HL-60 (cell line): Measurements from ENCODE around the gene ANKS1A.

Source experiments
- GABPA ChIP-seq: IDR thresholded peaks from 2 replicates; pipeline ENCODE4 v1.6.1; 2012; ENCODE audit warnings: low read depth
- POLR2AphosphoS5 ChIP-seq: IDR thresholded peaks from 2 replicates; pipeline ENCODE4 v1.6.1; 2012; ENCODE audit warnings: low read depth
- SPI1 ChIP-seq: IDR thresholded peaks from 2 replicates; pipeline ENCODE4 v1.6.1; 2012; ENCODE audit warnings: low read depth, mild to moderate bottlenecking, borderline replicate concordance
- TF ChIP-seq, protein P1 (sequence below): IDR thresholded peaks from one replicate; pipeline ENCODE4 v1.5.1; 2011; ENCODE audit warnings: low read length, control low read depth, inconsistent platforms; ENCODE audit not compliant: insufficient read depth
- TF ChIP-seq, protein P2 (sequence below): IDR thresholded peaks from 2 replicates; pipeline ENCODE4 v1.6.1; 2012; ENCODE audit warnings: low read depth; ENCODE audit not compliant: insufficient replicate concordance

DNA sequence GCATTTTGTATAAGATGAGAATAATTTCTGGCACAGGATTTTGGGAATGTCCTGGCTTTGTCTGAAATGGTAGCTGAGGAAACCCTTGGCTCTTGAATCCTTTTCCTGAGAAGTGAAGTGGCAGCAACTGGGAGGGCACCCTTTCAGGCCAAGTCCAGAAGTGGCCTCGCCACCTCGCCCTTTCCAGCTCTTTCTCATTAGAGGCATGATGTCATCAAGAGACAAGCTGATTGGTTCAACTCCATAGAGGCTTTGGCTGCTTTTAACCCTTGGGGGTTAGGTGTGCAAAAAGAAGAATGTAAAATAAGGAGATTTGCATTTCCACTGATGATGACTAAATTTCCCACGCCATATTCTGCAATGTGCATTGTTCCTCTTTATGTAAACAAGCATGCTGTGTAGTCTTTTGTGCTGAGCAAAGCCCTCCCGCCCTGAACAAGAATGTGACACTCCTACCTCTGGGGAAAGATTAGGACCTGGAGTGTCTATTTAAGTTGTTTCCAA lies 135.5 kb downstream of the ANKS1A start:
- TF ChIP-seq, protein P1, sequence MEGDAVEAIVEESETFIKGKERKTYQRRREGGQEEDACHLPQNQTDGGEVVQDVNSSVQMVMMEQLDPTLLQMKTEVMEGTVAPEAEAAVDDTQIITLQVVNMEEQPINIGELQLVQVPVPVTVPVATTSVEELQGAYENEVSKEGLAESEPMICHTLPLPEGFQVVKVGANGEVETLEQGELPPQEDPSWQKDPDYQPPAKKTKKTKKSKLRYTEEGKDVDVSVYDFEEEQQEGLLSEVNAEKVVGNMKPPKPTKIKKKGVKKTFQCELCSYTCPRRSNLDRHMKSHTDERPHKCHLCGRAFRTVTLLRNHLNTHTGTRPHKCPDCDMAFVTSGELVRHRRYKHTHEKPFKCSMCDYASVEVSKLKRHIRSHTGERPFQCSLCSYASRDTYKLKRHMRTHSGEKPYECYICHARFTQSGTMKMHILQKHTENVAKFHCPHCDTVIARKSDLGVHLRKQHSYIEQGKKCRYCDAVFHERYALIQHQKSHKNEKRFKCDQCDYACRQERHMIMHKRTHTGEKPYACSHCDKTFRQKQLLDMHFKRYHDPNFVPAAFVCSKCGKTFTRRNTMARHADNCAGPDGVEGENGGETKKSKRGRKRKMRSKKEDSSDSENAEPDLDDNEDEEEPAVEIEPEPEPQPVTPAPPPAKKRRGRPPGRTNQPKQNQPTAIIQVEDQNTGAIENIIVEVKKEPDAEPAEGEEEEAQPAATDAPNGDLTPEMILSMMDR = no peak
- TF ChIP-seq, protein P2, sequence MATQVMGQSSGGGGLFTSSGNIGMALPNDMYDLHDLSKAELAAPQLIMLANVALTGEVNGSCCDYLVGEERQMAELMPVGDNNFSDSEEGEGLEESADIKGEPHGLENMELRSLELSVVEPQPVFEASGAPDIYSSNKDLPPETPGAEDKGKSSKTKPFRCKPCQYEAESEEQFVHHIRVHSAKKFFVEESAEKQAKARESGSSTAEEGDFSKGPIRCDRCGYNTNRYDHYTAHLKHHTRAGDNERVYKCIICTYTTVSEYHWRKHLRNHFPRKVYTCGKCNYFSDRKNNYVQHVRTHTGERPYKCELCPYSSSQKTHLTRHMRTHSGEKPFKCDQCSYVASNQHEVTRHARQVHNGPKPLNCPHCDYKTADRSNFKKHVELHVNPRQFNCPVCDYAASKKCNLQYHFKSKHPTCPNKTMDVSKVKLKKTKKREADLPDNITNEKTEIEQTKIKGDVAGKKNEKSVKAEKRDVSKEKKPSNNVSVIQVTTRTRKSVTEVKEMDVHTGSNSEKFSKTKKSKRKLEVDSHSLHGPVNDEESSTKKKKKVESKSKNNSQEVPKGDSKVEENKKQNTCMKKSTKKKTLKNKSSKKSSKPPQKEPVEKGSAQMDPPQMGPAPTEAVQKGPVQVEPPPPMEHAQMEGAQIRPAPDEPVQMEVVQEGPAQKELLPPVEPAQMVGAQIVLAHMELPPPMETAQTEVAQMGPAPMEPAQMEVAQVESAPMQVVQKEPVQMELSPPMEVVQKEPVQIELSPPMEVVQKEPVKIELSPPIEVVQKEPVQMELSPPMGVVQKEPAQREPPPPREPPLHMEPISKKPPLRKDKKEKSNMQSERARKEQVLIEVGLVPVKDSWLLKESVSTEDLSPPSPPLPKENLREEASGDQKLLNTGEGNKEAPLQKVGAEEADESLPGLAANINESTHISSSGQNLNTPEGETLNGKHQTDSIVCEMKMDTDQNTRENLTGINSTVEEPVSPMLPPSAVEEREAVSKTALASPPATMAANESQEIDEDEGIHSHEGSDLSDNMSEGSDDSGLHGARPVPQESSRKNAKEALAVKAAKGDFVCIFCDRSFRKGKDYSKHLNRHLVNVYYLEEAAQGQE = no peak
- TF ChIP-seq POLR2AphosphoS5 (no peak), SPI1 (no peak), GABPA (no peak)
